KMS-11 (cell line): ENCODE data around the gene HADHB.
"Not testable (repeated sequence)": the region's sequence is repeated elsewhere in the genome, so short reads cannot be mapped to it uniquely, and the experiment has no call there.

Source experiments
- H2AFZ ChIP-seq: fragments of 200-600 bp; sonication (generic); 2 replicates; pipeline ENCODE4 v1.6.1; 2016; ENCODE audit warnings: antibody characterized with exemption, mixed run types, low read depth
- H3K27ac ChIP-seq: fragments of 200-600 bp; sonication (generic); 2 replicates; pipeline ENCODE4 v1.6.1; 2016; ENCODE audit warnings: mild to moderate bottlenecking, mixed run types
- H3K27me3 ChIP-seq: fragments of 200-600 bp; sonication (generic); 2 replicates; pipeline ENCODE4 v1.6.1; 2017; ENCODE audit warnings: mild to moderate bottlenecking, low read depth, mixed run types, moderate library complexity; ENCODE audit not compliant: insufficient read depth
- H3K36me3 ChIP-seq: fragments of 200-600 bp; sonication (generic); 2 replicates; pipeline ENCODE4 v1.6.1; 2017; ENCODE audit warnings: mild to moderate bottlenecking, mixed run types; ENCODE audit not compliant: insufficient read depth
- H3K4me1 ChIP-seq: fragments of 200-600 bp; sonication (generic); 2 replicates; pipeline ENCODE4 v1.6.1; 2016; ENCODE audit warnings: mild to moderate bottlenecking, low read depth, mixed run types; ENCODE audit not compliant: poor library complexity, severe bottlenecking
- H3K4me2 ChIP-seq: fragments of 200-600 bp; sonication (generic); 2 replicates; pipeline ENCODE4 v1.7.0; 2016; ENCODE audit warnings: mild to moderate bottlenecking, mixed run types
- H3K4me3 ChIP-seq: fragments of 200-600 bp; sonication (generic); IDR thresholded peaks from 2 replicates; pipeline ENCODE4 v1.6.1; 2017; ENCODE audit warnings: low read depth, low read length, mixed read lengths; ENCODE audit not compliant: insufficient read depth
- H3K79me2 ChIP-seq: fragments of 200-600 bp; sonication (generic); 2 replicates; pipeline ENCODE4 v1.6.1; 2016; ENCODE audit warnings: low read depth, mixed run types; ENCODE audit not compliant: insufficient read depth
- H3K9ac ChIP-seq: fragments of 200-600 bp; sonication (generic); 2 replicates; pipeline ENCODE4 v1.6.1; 2016; ENCODE audit warnings: mild to moderate bottlenecking, mixed run types
- H4K20me1 ChIP-seq: fragments of 200-600 bp; sonication (generic); 2 replicates; pipeline ENCODE4 v1.6.1; 2016; ENCODE audit warnings: mild to moderate bottlenecking, mixed run types; ENCODE audit not compliant: insufficient read depth
- CTCF ChIP-seq: fragments of 200-600 bp; sonication (generic); conservative IDR thresholded peaks from 2 replicates; pipeline ENCODE4 v1.6.1; 2017; ENCODE audit warnings: low read depth, mild to moderate bottlenecking, antibody characterized with exemption, low read length, moderate library complexity, mixed read lengths

Gene HADHB

GRCh38 chr2:26316041-26316440, 71.3 kb downstream of the HADHB start:
- no peaks in the 10 kb centered on the region for H3K36me3 ChIP-seq
- H3K4me1 ChIP-seq = peaks cover 8% of the 10 kb centered on the region
- no peaks in the 10 kb centered on the region for H4K20me1 ChIP-seq
- H2AFZ ChIP-seq = no peak overlapping the region
- TF ChIP-seq CTCF = peak; percentile 35; the same call in 1 of the 2 replicates
- H3K9ac ChIP-seq = no peak overlapping the region
- no peak overlapping the region for H3K4me2 ChIP-seq
- no peaks in the 10 kb centered on the region for H3K79me2 ChIP-seq
- no peak overlapping the region for H3K4me3 ChIP-seq
- no peaks in the 10 kb centered on the region for H3K27me3 ChIP-seq
- H3K27ac ChIP-seq = no peak overlapping the region

- Histone ChIP-seq H3K27ac (no peak overlapping the region), H3K9ac (no peak overlapping the region)
- no peak for TF ChIP-seq CTCF
Measured at GRCh38 chr2:26316845-26317244, 72.1 kb downstream of the HADHB start.

GRCh38 chr2:26317377-26318105, 72.8 kb downstream of the HADHB start:
- no peak for TF ChIP-seq CTCF
- no peaks in the 10 kb centered on the region for H3K36me3 ChIP-seq

More at GRCh38 chr2:26316845-26317244, 72.1 kb downstream of the HADHB start:
- Histone ChIP-seq H2AFZ (no peak overlapping the region), H3K27me3 (no peaks in the 10 kb centered on the region), H3K36me3 (no peaks in the 10 kb centered on the region), H3K4me3 (no peak overlapping the region), H4K20me1 (no peaks in the 10 kb centered on the region), H3K4me2 (no peak overlapping the region), H3K4me1 (peaks cover 8% of the 10 kb centered on the region), H3K79me2 (no peaks in the 10 kb centered on the region)

GRCh38 chr2:26318950-26319349, 74.2 kb downstream of the HADHB start:
- Histone ChIP-seq H3K4me1 (peaks cover 8% of the 10 kb centered on the region), H3K4me2 (no peak overlapping the region), H3K9ac (no peak overlapping the region), H3K4me3 (no peak overlapping the region), H3K36me3 (no peaks in the 10 kb centered on the region), H4K20me1 (no peaks in the 10 kb centered on the region), H3K27me3 (no peaks in the 10 kb centered on the region), H2AFZ (no peak overlapping the region), H3K79me2 (no peaks in the 10 kb centered on the region), H3K27ac (no peak overlapping the region)
- TF ChIP-seq CTCF = no peak

More at GRCh38 chr2:26317377-26318105, 72.8 kb downstream of the HADHB start:
- Histone ChIP-seq H3K4me1 (peaks cover 8% of the 10 kb centered on the region), H2AFZ (no peak overlapping the region), H3K4me2 (no peak overlapping the region), H4K20me1 (no peaks in the 10 kb centered on the region), H3K4me3 (no peak overlapping the region), H3K9ac (no peak overlapping the region), H3K79me2 (no peaks in the 10 kb centered on the region), H3K27me3 (no peaks in the 10 kb centered on the region), H3K27ac (no peak overlapping the region)

- not testable (repeated sequence) for H2AFZ ChIP-seq, H3K4me3 ChIP-seq, H3K27me3 ChIP-seq, H3K36me3 ChIP-seq, H3K9ac ChIP-seq, H4K20me1 ChIP-seq, H3K79me2 ChIP-seq, H3K27ac ChIP-seq, H3K4me2 ChIP-seq
- H3K4me1 ChIP-seq = peaks cover 36% of the 10 kb centered on the region
Measured at GRCh38 chr2:26324479-26324878, 79.7 kb downstream of the HADHB start.
